Small intestine (tissue), 7 donors: Measurements from ENCODE around the gene GPR34. TPM values are rescaled to one million over a fixed set of nuclear protein-coding genes. Genes with fewer than 3 reads are reported as not detected.
A peak's percentile ranks its signal among the peaks of the same experiment; 100 is the strongest.

Source experiments
- DNase-seq, 2 donors: peaks; one replicate each; pipeline versions ENCODE4 v3.0.0 to v3.0.0-alpha.2; 2013
- FAIRE-seq: peaks from 2 replicates; lab custom pipeline; 2012; peaks lifted over from hg19 to GRCh38; lab: Jason Lieb, UNC
- H3K27ac ChIP-seq, 3 donors: one replicate each; pipeline ENCODE4 v1.5.1; 2013; ENCODE audit warnings: low read length in 2 of 3, mild to moderate bottlenecking in 2 of 3, control low read depth in 1 of 3, inconsistent platforms in 1 of 3, low read depth in 1 of 3, moderate library complexity in 1 of 3
- H3K27me3 ChIP-seq, 3 donors: one replicate each; pipeline ENCODE4 v1.6.1; 2013; ENCODE audit warnings: low read length in 3 of 3, inconsistent platforms in 1 of 3; ENCODE audit not compliant: control insufficient read depth in 3 of 3, insufficient read depth in 3 of 3
- H3K36me3 ChIP-seq, 3 donors: one replicate each; pipeline ENCODE4 v1.6.1; 2013; ENCODE audit warnings: low read length in 3 of 3, inconsistent platforms in 1 of 3, low read depth in 1 of 3, mild to moderate bottlenecking in 1 of 3, moderate library complexity in 1 of 3; ENCODE audit not compliant: control insufficient read depth in 3 of 3, insufficient read depth in 2 of 3
- H3K4me1 ChIP-seq, 3 donors: one replicate each; pipeline ENCODE4 v1.6.1; 2013; ENCODE audit warnings: low read length in 2 of 3, inconsistent platforms in 1 of 3, low read depth in 1 of 3, mild to moderate bottlenecking in 1 of 3, moderate library complexity in 1 of 3; ENCODE audit not compliant: control insufficient read depth in 3 of 3, insufficient read depth in 2 of 3
- H3K4me3 ChIP-seq, 3 donors: one replicate each; pipeline ENCODE4 v1.5.1; 2013; ENCODE audit warnings: low read length in 3 of 3, control low read depth in 1 of 3, inconsistent platforms in 1 of 3, low read depth in 1 of 3, mild to moderate bottlenecking in 1 of 3, moderate library complexity in 1 of 3
- H3K9me3 ChIP-seq, 2 donors: one replicate each; pipeline ENCODE4 v1.6.1; 2013; ENCODE audit warnings: low read depth in 1 of 2, low read length in 1 of 2; ENCODE audit not compliant: control insufficient read depth in 2 of 2, insufficient read depth in 1 of 2
- WGBS, 3 donors: extraction: QIAGEN DNeasy Blood & Tissue Kit; methylation state at CpG; one replicate each; pipeline ENCODE4 v1.1.7; 2013; 5-methylcytosine and 5-hydroxymethylcytosine counted together
- polyA plus RNA-seq, 4 donors: library from polyadenylated mRNA; stranded (reverse) in 3 of 4; unstranded in 1 of 4; fragments of 200-250 nt in 3 of 4; fragments of 120-200 nt in 1 of 4; gene quantifications; one replicate each; pipeline versions ENCODE4 v1.2.1 to v1.2.3, GENCODE V29; 2013
- donor health status: healthy with polysubstance abuse.
- donor health status: control.
- donor health status: control.
- donor health status: Bipolar disorder and iron deficiency.
- donor health status: healthy.

The GPR34 gene
- polyA plus RNA-seq, 4 donors = 0.45 to 10.1 (median 6.8) TPM

- FAIRE-seq = no peak
- DNase-seq = no peak
- Histone ChIP-seq H3K36me3 (peaks cover 0 to 2% (median 0%) of the 10 kb centered on the region in 3 donors), H3K27me3 (no peaks in the 10 kb centered on the region), H3K4me1 (no peaks in the 10 kb centered on the region), H3K27ac (peak overlapping the region in 1 of 3 donors; percentile 24), H3K9me3 (no peaks in the 10 kb centered on the region), H3K4me3 (no peak overlapping the region)
- 92 to 100% (median 93%) methylated on average over 1 of the region's 1 CpG for WGBS, 3 donors
Observed at GRCh38 chrX:41705042-41705441, 16.3 kb downstream of the GPR34 start.

GRCh38 chrX:41705680-41706374 lies 17.1 kb downstream of the GPR34 start:
- Histone ChIP-seq H3K9me3 (no peaks in the 10 kb centered on the region), H3K27ac (peak overlapping the region in 1 of 3 donors; percentile 44), H3K4me3 (no peak overlapping the region), H3K36me3 (peaks cover 0 to 2% (median 0%) of the 10 kb centered on the region in 3 donors), H3K4me1 (no peaks in the 10 kb centered on the region), H3K27me3 (no peaks in the 10 kb centered on the region)
- WGBS, 3 donors = 61 to 79% (median 63%) methylated on average over 3 of the region's 3 CpGs
- FAIRE-seq = no peak
- no peak for DNase-seq

- Histone ChIP-seq H3K4me1 (no peaks in the 10 kb centered on the region), H3K9me3 (no peaks in the 10 kb centered on the region), H3K27ac (no peak overlapping the region), H3K4me3 (no peak overlapping the region), H3K27me3 (no peaks in the 10 kb centered on the region), H3K36me3 (peaks cover 0 to 6% (median 0%) of the 10 kb centered on the region in 3 donors)
- DNase-seq (no peak), FAIRE-seq (no peak)
- 48 to 100% (median 92%) methylated on average over 1 of the region's 1 CpG for WGBS, 3 donors
Observed at GRCh38 chrX:41707218-41707617, 18.4 kb downstream of the GPR34 start.

GRCh38 chrX:41708486-41708885 lies 19.7 kb downstream of the GPR34 start:
- FAIRE-seq (no peak), DNase-seq (no peak)
- Histone ChIP-seq H3K4me3 (no peak overlapping the region), H3K27me3 (no peaks in the 10 kb centered on the region), H3K27ac (no peak overlapping the region), H3K9me3 (no peaks in the 10 kb centered on the region), H3K36me3 (peaks cover 0 to 6% (median 0%) of the 10 kb centered on the region in 3 donors), H3K4me1 (no peaks in the 10 kb centered on the region)
- 55 to 89% (median 59%) methylated on average over 3 of the region's 3 CpGs for WGBS, 3 donors

GRCh38 chrX:41711021-41711667 lies 22.4 kb downstream of the GPR34 start:
- DNase-seq = no peak
- no peaks in the 10 kb centered on the region for H3K27me3 ChIP-seq
- FAIRE-seq = no peak
- no peak overlapping the region for H3K27ac ChIP-seq
- 77 to 92% (median 90%) methylated on average over 4 to 5 of the region's 5 CpGs for WGBS, 3 donors
- peaks cover 0 to 7% (median 2%) of the 10 kb centered on the region in 3 donors for H3K36me3 ChIP-seq
- H3K4me3 ChIP-seq = no peak overlapping the region
- peaks cover 0 to 2% (median 0%) of the 10 kb centered on the region in 3 donors for H3K4me1 ChIP-seq
- H3K9me3 ChIP-seq = no peaks in the 10 kb centered on the region

- DNase-seq = no peak
- peaks cover 0 to 31% of the 10 kb centered on the region in 2 donors for H3K9me3 ChIP-seq
- peaks cover 0 to 18% (median 2%) of the 10 kb centered on the region in 3 donors for H3K36me3 ChIP-seq
- 79 to 95% (median 91%) methylated on average over 5 of the region's 5 CpGs for WGBS, 3 donors
- H3K27ac ChIP-seq = peak overlapping the region in 1 of 3 donors; percentile 42
- no peak for FAIRE-seq
- peaks cover 0 to 7% (median 0%) of the 10 kb centered on the region in 3 donors for H3K4me1 ChIP-seq
- H3K27me3 ChIP-seq = no peaks in the 10 kb centered on the region
- H3K4me3 ChIP-seq = no peak overlapping the region
Observed at GRCh38 chrX:41716222-41716621, 27.4 kb downstream of the GPR34 start.

GRCh38 chrX:41716767-41717473 lies 28.1 kb downstream of the GPR34 start:
- Histone ChIP-seq H3K9me3 (peaks cover 0 to 31% of the 10 kb centered on the region in 2 donors), H3K27ac (peak overlapping the region in 2 of 3 donors; percentile 5 to 42), H3K36me3 (peaks cover 0 to 15% (median 2%) of the 10 kb centered on the region in 3 donors), H3K4me3 (no peak overlapping the region), H3K4me1 (peaks cover 0 to 7% (median 0%) of the 10 kb centered on the region in 3 donors), H3K27me3 (no peaks in the 10 kb centered on the region)
- DNase-seq = peak; percentile 27 to 54
- WGBS, 3 donors = 65 to 80% (median 70%) methylated on average over 12 of the region's 12 CpGs
- no peak for FAIRE-seq
